Osteoblast (primary cell): ENCODE data around the gene ZNF587. TPM values are rescaled to one million over a fixed set of nuclear protein-coding genes. Genes with fewer than 3 reads are reported as not detected.
A peak's percentile ranks its signal among the peaks of the same experiment; 100 is the strongest.

Experiments
- DNase-seq: peaks from one replicate; pipeline ENCODE4 v3.0.0; 2011; ENCODE audit warnings: low spot score, mixed read lengths; ENCODE audit not compliant: insufficient read length; ENCODE audit errors: missing footprints
- H2AFZ ChIP-seq: 2 replicates; pipeline ENCODE4 v1.6.0; 2011; ENCODE audit warnings: mild to moderate bottlenecking, low read length
- H3K27ac ChIP-seq: 2 replicates; pipeline ENCODE4 v1.5.1; 2011; ENCODE audit warnings: mild to moderate bottlenecking, low read depth, low read length, moderate library complexity
- H3K27me3 ChIP-seq: 2 replicates; pipeline ENCODE4 v1.6.0; 2012; ENCODE audit warnings: mild to moderate bottlenecking, control low read depth, inconsistent platforms, low read length, moderate library complexity; ENCODE audit not compliant: insufficient read depth
- H3K36me3 ChIP-seq: 2 replicates; pipeline ENCODE4 v1.5.1; 2011; ENCODE audit warnings: mild to moderate bottlenecking, low read length, control low read depth, moderate library complexity; ENCODE audit not compliant: insufficient read depth
- H3K4me1 ChIP-seq: 2 replicates; pipeline ENCODE4 v1.5.1; 2011; ENCODE audit warnings: mild to moderate bottlenecking, low read length, control low read depth, moderate library complexity; ENCODE audit not compliant: insufficient read depth
- H3K4me2 ChIP-seq: 2 replicates; pipeline ENCODE4 v1.6.0; 2011; ENCODE audit warnings: mild to moderate bottlenecking, low read length; ENCODE audit not compliant: insufficient read depth
- H3K4me3 ChIP-seq: fragments of 200-600 bp; sonication (generic); 3 replicates; pipeline ENCODE4 v1.5.1; 2012; ENCODE audit warnings: mild to moderate bottlenecking, low read length, inconsistent platforms; ENCODE audit not compliant: insufficient read depth
- H3K79me2 ChIP-seq: 2 replicates; pipeline ENCODE4 v1.6.0; 2012; ENCODE audit warnings: mild to moderate bottlenecking, low read length, control low read depth, inconsistent platforms; ENCODE audit not compliant: insufficient read depth
- H3K9me3 ChIP-seq: 2 replicates; pipeline ENCODE4 v1.5.1; 2011; ENCODE audit warnings: low read depth, low read length, control low read depth
- H4K20me1 ChIP-seq: 2 replicates; pipeline ENCODE4 v1.6.0; 2012; ENCODE audit warnings: mild to moderate bottlenecking, low read length, control low read depth; ENCODE audit not compliant: insufficient read depth
- CTCF ChIP-seq: IDR thresholded peaks from 2 replicates; pipeline ENCODE4 v1.5.1; 2011; ENCODE audit warnings: mild to moderate bottlenecking, low read depth, low read length, moderate library complexity; ENCODE audit errors: extremely low read depth
- total RNA-seq: library from RNA; depleted of rRNA; stranded (reverse); fragments of >200 nt; gene quantifications from 2 replicates; pipeline ENCODE4 v1.2.3, GENCODE V29; 2012

Gene ZNF587
- total RNA-seq, 1 donor: 26.4 TPM

DNA sequence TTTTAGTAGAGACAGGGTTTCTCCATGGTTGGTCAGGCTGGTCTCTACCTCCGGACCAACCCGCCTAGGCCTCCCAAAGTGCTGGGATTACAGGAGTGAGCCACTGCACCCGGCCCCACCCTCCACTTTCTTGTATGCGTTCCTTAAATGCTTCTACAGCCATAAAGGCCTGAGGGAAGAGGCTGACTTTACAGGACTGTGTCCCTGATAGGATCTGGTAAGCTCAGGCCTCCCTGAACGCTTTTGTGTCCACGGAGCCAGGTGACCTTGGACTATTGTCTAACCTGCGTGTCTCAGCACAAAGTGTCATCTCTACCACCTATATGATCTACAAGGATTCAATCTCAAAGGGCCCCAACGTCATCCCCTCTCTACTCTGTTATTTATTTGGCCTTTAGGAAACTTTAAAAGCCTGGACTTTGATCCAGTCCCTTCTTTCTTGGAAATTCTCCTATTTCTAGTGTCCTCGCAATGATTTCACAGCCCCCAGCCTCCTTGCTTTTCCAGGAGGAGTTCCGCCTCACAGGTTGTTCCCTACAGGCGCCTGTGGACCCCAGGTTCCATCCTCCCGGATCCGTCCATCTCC is 35.6 kb upstream of the ZNF587 start:
- H3K4me2 ChIP-seq: peak overlapping the region; percentile 75
- H3K4me3 ChIP-seq: peak overlapping the region; percentile 92
- H3K4me1 ChIP-seq: peaks cover 5% of the 10 kb centered on the region
- DNase-seq: no peak
- H3K27me3 ChIP-seq: no peaks in the 10 kb centered on the region
- H3K9me3 ChIP-seq: no peaks in the 10 kb centered on the region
- H3K79me2 ChIP-seq: peaks cover 22% of the 10 kb centered on the region
- no peaks in the 10 kb centered on the region for H4K20me1 ChIP-seq
- peak overlapping the region; percentile 92 for H2AFZ ChIP-seq
- TF ChIP-seq CTCF: no peak
- H3K36me3 ChIP-seq: peaks cover 10% of the 10 kb centered on the region
- H3K27ac ChIP-seq: peak overlapping the region; percentile 61

DNA sequence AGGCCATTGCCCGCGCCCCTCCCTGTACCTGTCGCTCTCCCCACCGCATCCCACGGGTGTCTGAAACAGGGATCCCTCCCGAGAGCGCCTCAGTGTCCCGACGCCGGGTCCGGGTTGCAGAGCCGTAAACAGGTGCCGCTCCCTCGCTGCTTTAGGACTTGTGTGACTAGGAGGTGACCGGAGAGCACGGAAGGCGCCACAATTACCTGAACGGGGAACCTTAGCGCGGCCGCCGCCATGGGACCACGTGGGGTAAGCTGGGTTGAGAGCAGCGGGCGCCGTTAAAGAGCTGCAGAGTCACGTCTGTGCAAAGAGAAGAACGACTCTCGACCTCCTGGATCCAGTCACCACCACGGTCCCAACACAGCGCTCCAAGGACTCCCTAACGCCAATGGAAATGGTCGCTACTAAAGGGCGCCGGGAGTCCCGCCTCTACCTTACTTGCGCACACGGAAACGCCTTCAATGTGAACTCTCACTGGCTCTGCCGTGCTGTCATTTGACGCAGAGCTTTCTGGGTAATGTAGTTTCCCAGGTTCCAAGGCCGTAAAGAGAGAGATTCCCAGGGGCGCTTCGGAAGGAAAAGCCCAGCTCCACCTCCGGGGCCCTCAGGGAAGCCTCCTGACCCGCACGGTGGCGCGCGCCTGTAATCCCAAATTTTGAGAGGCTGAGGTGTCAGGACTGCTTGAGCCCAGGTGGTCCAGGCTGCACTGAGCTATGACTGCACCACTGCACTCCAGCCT is 35.0 kb upstream of the ZNF587 start, which contains the start of gene ZNF552:
ZNF552 (minus strand) TSS at position 409 of the 742 bp plus-strand sequence; CDS start at position 239, 170 bp downstream.
- peak within 1 kb of the TSS; percentile 75 for H3K4me2 ChIP-seq
- H4K20me1 ChIP-seq: no peaks in the 10 kb centered on the region
- H3K9me3 ChIP-seq: no peaks in the 10 kb centered on the region
- H3K4me3 ChIP-seq: peak within 1 kb of the TSS; percentile 92
- TF ChIP-seq CTCF: no peak
- H3K36me3 ChIP-seq: peaks cover 8% of the 10 kb centered on the region
- peak within 1 kb of the TSS; percentile 92 for H2AFZ ChIP-seq
- H3K27me3 ChIP-seq: no peaks in the 10 kb centered on the region
- peak within 1 kb of the TSS; percentile 61 for H3K27ac ChIP-seq
- H3K79me2 ChIP-seq: peaks cover 26% of the 10 kb centered on the region
- H3K4me1 ChIP-seq: peaks cover 5% of the 10 kb centered on the region
- peak; percentile 96 for DNase-seq

DNA sequence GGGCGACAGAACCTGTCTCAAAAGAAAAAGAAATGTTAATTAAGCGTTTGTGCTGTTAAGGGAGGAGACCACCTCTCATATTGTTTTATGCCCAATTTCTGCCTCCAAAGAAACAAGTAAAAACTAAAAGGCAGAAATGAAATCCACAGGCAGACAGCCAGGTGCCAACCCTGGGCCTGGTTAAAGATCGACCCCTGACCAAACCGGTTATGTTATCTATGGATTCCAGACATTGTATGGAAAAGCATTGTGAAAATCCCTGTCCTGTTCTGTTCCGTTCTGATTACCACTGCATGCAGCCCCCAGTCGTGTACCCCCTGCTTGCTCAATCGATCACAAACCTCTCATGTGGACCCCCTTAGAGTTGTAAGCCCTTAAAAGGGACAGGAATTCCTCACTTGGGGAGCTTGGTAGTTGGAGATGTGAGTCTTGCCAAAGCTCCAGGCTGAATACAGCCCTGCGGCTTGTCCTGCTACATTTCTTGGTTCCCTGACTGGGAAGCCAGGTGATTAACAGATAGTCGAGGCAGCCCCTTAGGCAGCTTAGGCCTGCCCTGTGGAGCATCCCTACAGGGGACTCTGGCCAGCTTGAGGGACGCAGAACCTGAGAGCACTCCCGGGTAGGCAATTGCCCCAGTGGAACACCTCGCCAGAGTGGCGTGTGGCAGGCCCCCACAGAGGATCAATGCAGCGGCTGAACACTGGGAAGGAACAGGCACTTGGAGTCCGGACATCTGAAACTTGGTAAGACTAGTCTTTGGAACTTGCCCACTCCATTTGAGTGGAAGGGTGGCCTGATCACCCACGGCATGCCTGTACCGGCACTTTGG is 34.2 kb upstream of the ZNF587 start:
- Histone ChIP-seq H3K4me2 (peak overlapping the region; percentile 75), H2AFZ (no peak overlapping the region), H3K27me3 (no peaks in the 10 kb centered on the region), H3K9me3 (no peaks in the 10 kb centered on the region), H3K4me3 (peak overlapping the region; percentile 92), H4K20me1 (no peaks in the 10 kb centered on the region), H3K4me1 (peaks cover 7% of the 10 kb centered on the region), H3K36me3 (peaks cover 6% of the 10 kb centered on the region), H3K27ac (peak overlapping the region; percentile 61), H3K79me2 (peaks cover 30% of the 10 kb centered on the region)
- TF ChIP-seq CTCF: no peak
- DNase-seq: no peak
